ENCODE measurements around the gene LCE1B.

LCE1B gene

DNA sequence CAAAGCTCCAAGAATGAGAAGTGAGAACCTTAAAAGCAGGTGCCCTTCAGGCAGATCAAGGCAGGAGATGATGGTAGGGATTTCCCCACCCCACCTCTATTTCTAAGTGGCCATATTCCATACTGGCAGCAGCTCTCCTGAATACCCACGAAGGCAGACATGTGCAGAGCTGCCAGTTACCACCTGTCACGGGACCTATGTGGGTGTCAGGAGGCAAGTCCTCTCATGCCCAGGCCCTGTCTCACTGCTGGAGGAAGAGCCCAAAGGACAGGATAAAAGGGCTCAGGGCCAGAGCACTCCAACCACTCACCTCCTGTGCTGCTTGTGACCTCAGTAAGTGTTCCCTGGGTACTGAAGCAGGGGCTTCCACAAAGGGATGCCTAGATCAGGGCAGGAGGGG is 721 bp upstream of the LCE1B start:
- H3K4me3 ChIP-seq (ENCODE audit: low read length, poor library complexity, severe bottlenecking) = no peak overlapping the region
- no peaks in the 10 kb centered on the region for H3K79me2 ChIP-seq (ENCODE audit: insufficient read depth, low read length)
- H3K9me3 ChIP-seq (ENCODE audit: insufficient read depth, low read depth, low read length) = no peaks in the 10 kb centered on the region
- H3F3A ChIP-seq (ENCODE audit: low read depth) = no peaks in the 10 kb centered on the region
- no peaks in the 10 kb centered on the region for H4K20me1 ChIP-seq (ENCODE audit: insufficient read depth, low read length, poor library complexity, severe bottlenecking)
- no peaks in the 10 kb centered on the region for H3K36me3 ChIP-seq (ENCODE audit: insufficient read depth, low read length)
- no peaks in the 10 kb centered on the region for H3K9me2 ChIP-seq (replicated peaks; ENCODE audit: low read depth, low read length)
- H2AFZ ChIP-seq (ENCODE audit: low read length) = no peak overlapping the region
- no peak overlapping the region for H3K4me2 ChIP-seq (ENCODE audit: low read depth, low read length, poor library complexity, severe bottlenecking)
- no peak overlapping the region for H3K9ac ChIP-seq (ENCODE audit: low read depth, low read length, poor library complexity, severe bottlenecking)
- no peak for TF ChIP-seq EZH2phosphoT487 (IDR thresholded peaks at IDR 0.05; ENCODE audit: borderline replicate concordance)
- TF ChIP-seq, protein P1, sequence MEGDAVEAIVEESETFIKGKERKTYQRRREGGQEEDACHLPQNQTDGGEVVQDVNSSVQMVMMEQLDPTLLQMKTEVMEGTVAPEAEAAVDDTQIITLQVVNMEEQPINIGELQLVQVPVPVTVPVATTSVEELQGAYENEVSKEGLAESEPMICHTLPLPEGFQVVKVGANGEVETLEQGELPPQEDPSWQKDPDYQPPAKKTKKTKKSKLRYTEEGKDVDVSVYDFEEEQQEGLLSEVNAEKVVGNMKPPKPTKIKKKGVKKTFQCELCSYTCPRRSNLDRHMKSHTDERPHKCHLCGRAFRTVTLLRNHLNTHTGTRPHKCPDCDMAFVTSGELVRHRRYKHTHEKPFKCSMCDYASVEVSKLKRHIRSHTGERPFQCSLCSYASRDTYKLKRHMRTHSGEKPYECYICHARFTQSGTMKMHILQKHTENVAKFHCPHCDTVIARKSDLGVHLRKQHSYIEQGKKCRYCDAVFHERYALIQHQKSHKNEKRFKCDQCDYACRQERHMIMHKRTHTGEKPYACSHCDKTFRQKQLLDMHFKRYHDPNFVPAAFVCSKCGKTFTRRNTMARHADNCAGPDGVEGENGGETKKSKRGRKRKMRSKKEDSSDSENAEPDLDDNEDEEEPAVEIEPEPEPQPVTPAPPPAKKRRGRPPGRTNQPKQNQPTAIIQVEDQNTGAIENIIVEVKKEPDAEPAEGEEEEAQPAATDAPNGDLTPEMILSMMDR (conservative IDR thresholded peaks at IDR 0.05; ENCODE audit: low read length) = no peak
- H3K27me3 ChIP-seq (ENCODE audit: insufficient read depth, low read length, poor library complexity, severe bottlenecking) = no peaks in the 10 kb centered on the region
- H3K4me1 ChIP-seq (ENCODE audit: insufficient read depth, low read length, poor library complexity, severe bottlenecking) = no peaks in the 10 kb centered on the region

DNA sequence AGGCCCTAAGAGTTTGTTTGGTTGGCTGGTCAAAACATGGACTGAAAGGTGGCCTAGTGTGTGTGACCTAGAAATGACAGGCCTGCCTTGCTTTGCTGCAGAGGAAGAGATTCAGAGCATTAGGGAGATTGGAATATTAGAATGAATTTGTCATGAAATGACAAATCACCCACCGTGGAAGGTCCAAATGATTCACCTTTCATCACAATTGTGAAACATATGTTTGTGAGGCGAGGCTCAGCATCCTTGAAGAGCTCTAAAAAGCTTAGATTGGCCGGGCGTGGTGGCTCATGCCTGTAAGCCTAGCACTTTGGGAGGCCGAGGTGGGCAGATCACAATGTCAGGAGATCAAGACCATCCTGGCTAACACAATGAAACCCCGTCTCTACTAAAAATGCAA is 5.5 kb downstream of the LCE1B start:
- Histone ChIP-seq H3K4me2 (ENCODE audit: low read depth, low read length, poor library complexity, severe bottlenecking) (no peak overlapping the region), H3K79me2 (ENCODE audit: insufficient read depth, low read length) (no peaks in the 10 kb centered on the region), H3K9me3 (ENCODE audit: insufficient read depth, low read depth, low read length) (no peaks in the 10 kb centered on the region), H3K36me3 (ENCODE audit: insufficient read depth, low read length) (no peaks in the 10 kb centered on the region), H3K27me3 (ENCODE audit: insufficient read depth, low read length, poor library complexity, severe bottlenecking) (no peaks in the 10 kb centered on the region), H3K4me3 (ENCODE audit: low read length, poor library complexity, severe bottlenecking) (no peak overlapping the region), H4K20me1 (ENCODE audit: insufficient read depth, low read length, poor library complexity, severe bottlenecking) (no peaks in the 10 kb centered on the region), H3F3A (ENCODE audit: low read depth) (no peaks in the 10 kb centered on the region), H3K9me2 (replicated peaks; ENCODE audit: low read depth, low read length) (no peaks in the 10 kb centered on the region), H3K9ac (ENCODE audit: low read depth, low read length, poor library complexity, severe bottlenecking) (no peak overlapping the region), H3K4me1 (ENCODE audit: insufficient read depth, low read length, poor library complexity, severe bottlenecking) (no peaks in the 10 kb centered on the region), H2AFZ (ENCODE audit: low read length) (no peak overlapping the region)
- no peak for TF ChIP-seq EZH2phosphoT487 (IDR thresholded peaks at IDR 0.05; ENCODE audit: borderline replicate concordance)
- TF ChIP-seq, protein P1 (conservative IDR thresholded peaks at IDR 0.05; ENCODE audit: low read length) = no peak

DNA sequence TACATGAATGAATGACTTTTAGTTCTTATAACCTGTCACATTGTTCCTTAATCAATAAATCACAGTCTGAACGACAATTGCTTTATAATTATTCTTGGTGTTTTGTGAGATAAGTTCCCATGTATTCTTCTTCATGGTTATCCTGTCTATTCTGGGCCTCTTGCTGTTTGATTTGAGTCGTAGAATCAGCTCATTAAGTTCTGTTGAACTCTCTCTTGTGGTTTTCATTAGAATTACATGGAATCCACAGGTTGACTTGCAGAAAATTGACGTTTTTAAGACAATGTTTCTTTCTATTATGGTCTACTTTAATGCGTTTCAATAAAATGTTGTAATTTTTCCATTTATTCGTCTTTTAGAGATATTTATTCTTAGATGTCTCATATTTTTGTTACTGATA is 11.5 kb downstream of the LCE1B start:
- Histone ChIP-seq H3K9me3 (ENCODE audit: insufficient read depth, low read depth, low read length) (no peaks in the 10 kb centered on the region), H3F3A (ENCODE audit: low read depth) (no peaks in the 10 kb centered on the region), H4K20me1 (ENCODE audit: insufficient read depth, low read length, poor library complexity, severe bottlenecking) (no peaks in the 10 kb centered on the region)

More for the DNA sequence above, 11.5 kb downstream of the LCE1B start:
- no peak overlapping the region for H3K4me2 ChIP-seq (ENCODE audit: low read depth, low read length, poor library complexity, severe bottlenecking)
- no peaks in the 10 kb centered on the region for H3K9me2 ChIP-seq (replicated peaks; ENCODE audit: low read depth, low read length)
- H3K79me2 ChIP-seq (ENCODE audit: insufficient read depth, low read length) = no peaks in the 10 kb centered on the region
- no peaks in the 10 kb centered on the region for H3K36me3 ChIP-seq (ENCODE audit: insufficient read depth, low read length)
- no peaks in the 10 kb centered on the region for H3K4me1 ChIP-seq (ENCODE audit: insufficient read depth, low read length, poor library complexity, severe bottlenecking)
- H3K4me3 ChIP-seq (ENCODE audit: low read length, poor library complexity, severe bottlenecking) = no peak overlapping the region
- H2AFZ ChIP-seq (ENCODE audit: low read length) = no peak overlapping the region
- TF ChIP-seq, protein P1 (conservative IDR thresholded peaks at IDR 0.05; ENCODE audit: low read length) = no peak
- TF ChIP-seq EZH2phosphoT487 (IDR thresholded peaks at IDR 0.05; ENCODE audit: borderline replicate concordance) = no peak
- no peak overlapping the region for H3K9ac ChIP-seq (ENCODE audit: low read depth, low read length, poor library complexity, severe bottlenecking)
- no peaks in the 10 kb centered on the region for H3K27me3 ChIP-seq (ENCODE audit: insufficient read depth, low read length, poor library complexity, severe bottlenecking)

All from Loucy (cell line).